ENCODE measurements around the gene EXOG. TPM values are rescaled to one million over a fixed set of nuclear protein-coding genes. Genes with fewer than 3 reads are reported as not detected.

Gene EXOG
- total and polyA plus RNA-seq, 2 experiments from 2014 or later = 6.3 to 7.5 TPM

GRCh38 chr3:38474928-38475605 is 21.1 kb upstream of the EXOG start:
- TF ChIP-seq EZH2phosphoT487 (IDR thresholded peaks at IDR 0.05; ENCODE audit: low read depth, severe bottlenecking, unreplicated experiment) = no peak
- TF ChIP-seq, protein P1, sequence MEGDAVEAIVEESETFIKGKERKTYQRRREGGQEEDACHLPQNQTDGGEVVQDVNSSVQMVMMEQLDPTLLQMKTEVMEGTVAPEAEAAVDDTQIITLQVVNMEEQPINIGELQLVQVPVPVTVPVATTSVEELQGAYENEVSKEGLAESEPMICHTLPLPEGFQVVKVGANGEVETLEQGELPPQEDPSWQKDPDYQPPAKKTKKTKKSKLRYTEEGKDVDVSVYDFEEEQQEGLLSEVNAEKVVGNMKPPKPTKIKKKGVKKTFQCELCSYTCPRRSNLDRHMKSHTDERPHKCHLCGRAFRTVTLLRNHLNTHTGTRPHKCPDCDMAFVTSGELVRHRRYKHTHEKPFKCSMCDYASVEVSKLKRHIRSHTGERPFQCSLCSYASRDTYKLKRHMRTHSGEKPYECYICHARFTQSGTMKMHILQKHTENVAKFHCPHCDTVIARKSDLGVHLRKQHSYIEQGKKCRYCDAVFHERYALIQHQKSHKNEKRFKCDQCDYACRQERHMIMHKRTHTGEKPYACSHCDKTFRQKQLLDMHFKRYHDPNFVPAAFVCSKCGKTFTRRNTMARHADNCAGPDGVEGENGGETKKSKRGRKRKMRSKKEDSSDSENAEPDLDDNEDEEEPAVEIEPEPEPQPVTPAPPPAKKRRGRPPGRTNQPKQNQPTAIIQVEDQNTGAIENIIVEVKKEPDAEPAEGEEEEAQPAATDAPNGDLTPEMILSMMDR (IDR thresholded peaks at IDR 0.05; ENCODE audit: poor library complexity) = no peak
- TF ChIP-seq EZH2 (IDR thresholded peaks at IDR 0.05; ENCODE audit: borderline replicate concordance) = no peak
- H3K27me3 ChIP-seq = no peaks in the 10 kb centered on the region
- DNase-seq (ENCODE audit: low spot score) = no peak

GRCh38 chr3:38475716-38476115 is 20.4 kb upstream of the EXOG start:
- no peak overlapping the region for H3K27ac ChIP-seq
- peaks cover 37% of the 10 kb centered on the region for H4K20me1 ChIP-seq (ENCODE audit: insufficient read depth, poor library complexity, severe bottlenecking)
- no peaks in the 10 kb centered on the region for H3K4me1 ChIP-seq (ENCODE audit: insufficient read depth)
- H3K79me2 ChIP-seq = peaks cover 57% of the 10 kb centered on the region
- H3K9me3 ChIP-seq (ENCODE audit: low read depth) = no peaks in the 10 kb centered on the region
- H2AFZ ChIP-seq = no peak overlapping the region
- TF ChIP-seq, protein P1 (IDR thresholded peaks at IDR 0.05; ENCODE audit: poor library complexity) = no peak
- TF ChIP-seq EZH2phosphoT487 (IDR thresholded peaks at IDR 0.05; ENCODE audit: low read depth, severe bottlenecking, unreplicated experiment) (no peak), EZH2 (IDR thresholded peaks at IDR 0.05; ENCODE audit: borderline replicate concordance) (no peak)
- no peaks in the 10 kb centered on the region for H3K9me2 ChIP-seq (replicated peaks; ENCODE audit: insufficient read depth)
- H3K36me3 ChIP-seq (replicated peaks; ENCODE audit: insufficient read depth, low read depth) = no peaks in the 10 kb centered on the region
- no peak overlapping the region for H3K4me3 ChIP-seq
- WGBS (ENCODE audit: low lambda C conversion rate, missing lambda C conversion rate) = 93% methylated on average over 6 of the region's 6 CpGs
- H3K4me2 ChIP-seq = no peak overlapping the region
- no peak for DNase-seq (ENCODE audit: low spot score)
- H3K27me3 ChIP-seq = no peaks in the 10 kb centered on the region

More at GRCh38 chr3:38474928-38475605, 21.1 kb upstream of the EXOG start:
- no peak overlapping the region for H3K4me3 ChIP-seq
- 90% methylated on average over 7 of the region's 7 CpGs for WGBS (ENCODE audit: low lambda C conversion rate, missing lambda C conversion rate)
- peaks cover 37% of the 10 kb centered on the region for H4K20me1 ChIP-seq (ENCODE audit: insufficient read depth, poor library complexity, severe bottlenecking)
- H3K4me1 ChIP-seq (ENCODE audit: insufficient read depth) = no peaks in the 10 kb centered on the region
- no peak overlapping the region for H2AFZ ChIP-seq
- no peaks in the 10 kb centered on the region for H3K9me3 ChIP-seq (ENCODE audit: low read depth)
- peaks cover 64% of the 10 kb centered on the region for H3K79me2 ChIP-seq
- no peaks in the 10 kb centered on the region for H3K9me2 ChIP-seq (replicated peaks; ENCODE audit: insufficient read depth)
- H3K4me2 ChIP-seq = no peak overlapping the region
- no peak overlapping the region for H3K27ac ChIP-seq
- H3K36me3 ChIP-seq (replicated peaks; ENCODE audit: insufficient read depth, low read depth) = no peaks in the 10 kb centered on the region

GRCh38 chr3:38476157-38476756 is 19.9 kb upstream of the EXOG start:
- H4K20me1 ChIP-seq (ENCODE audit: insufficient read depth, poor library complexity, severe bottlenecking) = peaks cover 37% of the 10 kb centered on the region
- peaks cover 53% of the 10 kb centered on the region for H3K79me2 ChIP-seq
- H3K4me2 ChIP-seq = no peak overlapping the region
- no peak overlapping the region for H3K4me3 ChIP-seq
- TF ChIP-seq EZH2phosphoT487 (IDR thresholded peaks at IDR 0.05; ENCODE audit: low read depth, severe bottlenecking, unreplicated experiment) (no peak), EZH2 (IDR thresholded peaks at IDR 0.05; ENCODE audit: borderline replicate concordance) (no peak)
- TF ChIP-seq, protein P1 (IDR thresholded peaks at IDR 0.05; ENCODE audit: poor library complexity) = no peak
- no peaks in the 10 kb centered on the region for H3K9me2 ChIP-seq (replicated peaks; ENCODE audit: insufficient read depth)
- no peaks in the 10 kb centered on the region for H3K27me3 ChIP-seq
- H3K27ac ChIP-seq = no peak overlapping the region
- H3K9me3 ChIP-seq (ENCODE audit: low read depth) = no peaks in the 10 kb centered on the region
- 64% methylated on average over 5 of the region's 5 CpGs for WGBS (ENCODE audit: low lambda C conversion rate, missing lambda C conversion rate)
- no peaks in the 10 kb centered on the region for H3K36me3 ChIP-seq (replicated peaks; ENCODE audit: insufficient read depth, low read depth)
- no peak for DNase-seq (ENCODE audit: low spot score)
- no peak overlapping the region for H2AFZ ChIP-seq
- no peaks in the 10 kb centered on the region for H3K4me1 ChIP-seq (ENCODE audit: insufficient read depth)
